Endothelial cell of umbilical vein (primary cell): ENCODE results near the gene CCSER1. TPM values are rescaled to one million over a fixed set of nuclear protein-coding genes. Genes with fewer than 3 reads are reported as not detected.

Source experiments
- BruUV-seq: library from RNA; stranded (reverse); fragments of 400-500 nt; replicated peaks from 2 replicates; lab custom pipeline; 2021; lab: Mats Ljungman, UMichigan
- CTCF ChIA-PET: fragments of 300-600, 350-600 bp; sonication (Branson Sonifier 250); formaldehyde crosslinking; loops from one replicate; lab custom pipeline; 2021; ENCODE audit warnings: antibody characterized with exemption, inconsistent platforms; lab: Charles Lee
- POLR2A ChIA-PET: fragments of 300-600, 350-600 bp; sonication (Branson Sonifier 250); formaldehyde crosslinking; loops from one replicate; lab custom pipeline; 2021; ENCODE audit warnings: antibody characterized with exemption, inconsistent platforms; lab: Charles Lee
- DNase-seq: peaks from one replicate; pipeline ENCODE4 v3.0.0-alpha.2; 2011; ENCODE audit warnings: low read depth, low spot score
- FAIRE-seq: peaks from 2 replicates; lab custom pipeline; 2011; peaks lifted over from hg19 to GRCh38; lab: Jason Lieb, UNC
- H2AFZ ChIP-seq: 2 replicates; pipeline ENCODE4 v1.6.0; 2012; ENCODE audit warnings: low read depth, low read length, control low read depth, inconsistent platforms
- H3K27ac ChIP-seq: 2 replicates; pipeline ENCODE4 v1.5.1; 2011; ENCODE audit warnings: low read depth, mild to moderate bottlenecking, control low read depth, low read length, moderate library complexity; ENCODE audit not compliant: insufficient read depth
- H3K27me3 ChIP-seq, 2 experiments: 2 replicates each; pipeline versions ENCODE4 v1.6.0 to v1.6.1; 2011; ENCODE audit warnings: low read length in 2 of 2, mixed read lengths in 1 of 2; ENCODE audit not compliant: control insufficient read depth in 2 of 2, insufficient read depth in 2 of 2
- H3K36me3 ChIP-seq, 2 experiments: 2 replicates in 1 of 2; 3 replicates in 1 of 2; pipeline ENCODE4 v1.5.1; 2011; ENCODE audit warnings: low read length in 2 of 2, mild to moderate bottlenecking in 1 of 2, moderate library complexity in 1 of 2; ENCODE audit not compliant: control insufficient read depth in 2 of 2, insufficient read depth in 2 of 2; ENCODE audit errors: extremely low read depth in 1 of 2
- H3K4me1 ChIP-seq: 3 replicates; pipeline ENCODE4 v1.5.1; 2011; ENCODE audit warnings: mild to moderate bottlenecking, low read length; ENCODE audit not compliant: control insufficient read depth, insufficient read depth; ENCODE audit errors: extremely low read depth
- H3K4me2 ChIP-seq: 2 replicates; pipeline ENCODE4 v1.6.1; 2011; ENCODE audit warnings: low read length, control low read depth, mixed read lengths; ENCODE audit not compliant: insufficient read depth
- H3K4me3 ChIP-seq, 3 experiments: fragments of 200-600 bp in 1 of 3; sonication (generic), shearing (Covaris generic) in 1 of 3; replicated peaks in 1 of 3; 2 replicates each; pipeline ENCODE4 v1.5.1; 2011 to 2016; ENCODE audit warnings: control low read depth in 3 of 3, low read length in 3 of 3, mild to moderate bottlenecking in 2 of 3, inconsistent platforms in 1 of 3, low read depth in 1 of 3, moderate library complexity in 1 of 3; ENCODE audit not compliant: insufficient read depth in 1 of 3
- H3K79me2 ChIP-seq: 2 replicates; pipeline ENCODE4 v1.6.0; 2012; ENCODE audit warnings: low read length, inconsistent platforms; ENCODE audit not compliant: control insufficient read depth, insufficient read depth
- H3K9ac ChIP-seq: replicated peaks from 2 replicates; pipeline ENCODE3; 2011; ENCODE audit warnings: low read length, control low read depth; ENCODE audit not compliant: insufficient read depth; ENCODE audit errors: extremely low read depth
- H3K9me1 ChIP-seq: replicated peaks from 3 replicates; pipeline ENCODE4 v1.6.0; 2011; ENCODE audit warnings: mild to moderate bottlenecking, low read length; ENCODE audit not compliant: control insufficient read depth, insufficient read depth; ENCODE audit errors: extremely low read depth
- H3K9me3 ChIP-seq: replicated peaks from 2 replicates; pipeline ENCODE4 v1.5.1; 2012; ENCODE audit warnings: low read length, inconsistent platforms; ENCODE audit not compliant: control insufficient read depth, insufficient read depth
- H4K20me1 ChIP-seq: replicated peaks from 2 replicates; pipeline ENCODE3; 2011; ENCODE audit warnings: mild to moderate bottlenecking, low read length; ENCODE audit not compliant: control insufficient read depth, insufficient read depth; ENCODE audit errors: extremely low read depth
- CTCF ChIP-seq, 2 donors: IDR thresholded peaks; 1 replicate in 1 of 2; 2 replicates in 1 of 2; pipeline ENCODE4 v1.5.1; 2011; ENCODE audit warnings: low read length in 2 of 2, mild to moderate bottlenecking in 2 of 2, moderate library complexity in 2 of 2, control low read depth in 1 of 2, inconsistent platforms in 1 of 2, low read depth in 1 of 2; ENCODE audit not compliant: insufficient read depth in 1 of 2; ENCODE audit errors: extremely low read depth in 1 of 2
- EZH2 ChIP-seq: IDR thresholded peaks from 2 replicates; pipeline ENCODE4 v1.6.1; 2012; ENCODE audit warnings: borderline replicate concordance, low read depth, mild to moderate bottlenecking, moderate library complexity, low read length, inconsistent platforms; ENCODE audit not compliant: severe bottlenecking
- FOS ChIP-seq: IDR thresholded peaks from 2 replicates; pipeline ENCODE4 v1.6.1; 2011; ENCODE audit warnings: mild to moderate bottlenecking, low read length, moderate library complexity, borderline replicate concordance; ENCODE audit not compliant: insufficient read depth
- GATA2 ChIP-seq: IDR thresholded peaks from 2 replicates; pipeline ENCODE4 v1.7.0; 2011; ENCODE audit warnings: low read depth, mild to moderate bottlenecking, moderate library complexity, mixed read lengths, low read length; ENCODE audit not compliant: insufficient read length, insufficient read depth
- JUN ChIP-seq: IDR thresholded peaks from 2 replicates; pipeline ENCODE4 v1.6.1; 2011; ENCODE audit warnings: borderline replicate concordance, low read depth; ENCODE audit not compliant: insufficient read length, insufficient read depth
- MAX ChIP-seq: IDR thresholded peaks from 2 replicates; pipeline ENCODE4 v1.6.1; 2011; ENCODE audit not compliant: insufficient read depth, insufficient read length
- MYC ChIP-seq: IDR thresholded peaks from one replicate; pipeline ENCODE4 v1.6.1; 2011; ENCODE audit warnings: mild to moderate bottlenecking, low read depth, low read length
- POLR2A ChIP-seq: IDR thresholded peaks from 2 replicates; pipeline ENCODE4 v1.6.1; 2012; ENCODE audit warnings: low read depth, mild to moderate bottlenecking, control low read depth, low read length
- POLR2AphosphoS5 ChIP-seq: IDR thresholded peaks from 2 replicates; pipeline ENCODE4 v1.6.1; 2012; ENCODE audit warnings: low read depth, mild to moderate bottlenecking, control low read depth, low read length, moderate library complexity; ENCODE audit not compliant: insufficient read depth
- dilution Hi-C: fragments of 300-500 bp; cut with MboI; formaldehyde crosslinking; loops from one replicate; pipeline ENCODE4 v1.15.0; 2019; ENCODE audit warnings: low sequenced_read_pairs; ENCODE audit not compliant: extremely low pct_ligation_motif_present
- intact Hi-C: fragments of 100-400 bp; cut with micrococcal nuclease; formaldehyde crosslinking; loops from one replicate; pipeline ENCODE4 v1.10.0; 2022
- polyA plus RNA-seq, 4 experiments: library from polyadenylated mRNA; depleted of rRNA in 3 of 4; stranded (reverse) in 3 of 4; unstranded in 1 of 4; fragments of >200 nt; gene quantifications; 2 replicates each; pipeline versions ENCODE4 v1.2.1 to v1.2.3, GENCODE V29; 2011 to 2012; ENCODE audit warnings: missing spikeins in 1 of 4
- total RNA-seq: library from RNA; stranded (reverse); gene quantifications from 2 replicates; pipeline ENCODE4 v1.2.3, GENCODE V29; 2021

CCSER1 gene
- total and polyA plus RNA-seq, 2 donors (not counting 3 experiments of a cell fraction or from before 2014, with no cell fraction given), result 0.11 to 1.8 TPM

- Histone ChIP-seq H3K36me3 (no peaks in the 10 kb centered on the region), H3K9me1 (no peaks in the 10 kb centered on the region), H3K27me3 (no peaks in the 10 kb centered on the region), H3K4me3 (no peak overlapping the region), H3K4me1 (no peaks in the 10 kb centered on the region), H3K9ac (no peak overlapping the region), H4K20me1 (no peaks in the 10 kb centered on the region), H3K79me2 (no peaks in the 10 kb centered on the region), H3K4me2 (no peak overlapping the region), H3K27ac (no peak overlapping the region), H3K9me3 (no peaks in the 10 kb centered on the region), H2AFZ (no peak overlapping the region)
- POLR2A ChIA-PET, result no interaction called here
- intact Hi-C loops (no loop called here), dilution Hi-C loops (no loop called here)
- CTCF ChIA-PET, result no interaction called here
- DNase-seq (no peak), FAIRE-seq (no peak)
- TF ChIP-seq FOS (no peak), POLR2A (no peak), EZH2 (no peak), MAX (no peak), MYC (no peak), JUN (no peak), POLR2AphosphoS5 (no peak), CTCF (IDR thresholded peaks at IDR 0.05; ENCODE audit: extremely low read depth in 1 of 2, insufficient read depth in 1 of 2, low read depth in 1 of 2, low read length in 2 of 2) (no peak), GATA2 (no peak)
- BruUV-seq, result no TSS peak
These were observed 471.5 kb downstream of the CCSER1 start for GRCh38 chr4:90598741-90599140.
